CD4-positive, alpha-beta T cell treated with Interleukin-6 at 100 ng/mL for 8 hours (primary cell): ENCODE results near the gene SLC34A3.

ENCODE experiments used
- DNase-seq: peaks from one replicate; pipeline ENCODE4 v3.0.0-alpha.2; 2020; ENCODE audit warnings: mixed read lengths, low spot score

Gene SLC34A3

DNA sequence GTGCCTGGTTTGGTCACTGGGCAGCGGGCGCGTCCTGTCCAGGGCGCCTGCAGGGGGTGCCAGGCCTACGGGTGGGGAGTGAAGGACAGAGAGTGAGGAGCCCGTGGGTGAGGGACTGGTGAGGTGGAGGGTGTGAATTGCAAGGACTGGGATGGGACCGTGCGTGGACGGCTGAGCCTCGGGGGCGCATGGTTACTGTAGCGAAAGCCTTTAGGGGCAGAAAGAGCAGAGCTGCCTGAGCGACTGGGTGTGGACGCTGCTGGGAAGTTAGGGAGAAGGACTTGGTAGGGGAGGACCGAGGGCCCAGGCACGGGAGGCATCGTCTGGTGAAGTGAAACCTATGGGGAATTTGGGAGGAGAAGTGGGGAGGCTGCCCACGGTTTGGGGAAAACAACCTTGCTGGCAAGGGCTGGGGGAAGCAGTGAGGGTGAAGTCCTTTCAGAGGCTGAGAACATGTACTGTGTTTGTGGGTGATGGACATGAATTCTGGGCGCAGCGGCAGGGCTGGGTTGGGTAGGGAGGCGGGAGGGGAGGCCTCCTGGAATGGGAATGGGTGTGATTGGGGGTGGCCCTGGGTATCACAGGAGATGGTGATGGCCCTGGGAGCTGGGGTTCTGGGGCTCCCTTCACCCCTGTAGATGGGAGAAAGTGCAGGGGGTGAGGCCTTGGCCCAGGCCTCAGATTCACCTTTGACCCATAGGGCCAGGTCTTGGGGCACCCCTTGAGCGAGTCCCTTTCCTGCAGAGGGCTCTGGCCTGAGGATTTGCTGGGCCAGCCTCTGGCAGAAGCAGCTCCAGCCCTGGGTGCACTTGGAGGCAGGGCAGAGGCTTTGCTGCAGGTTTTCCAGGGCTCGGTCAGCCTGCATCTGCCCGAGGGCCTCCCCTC, 45.1 kb downstream of the SLC34A3 start:
- DNase-seq = no peak

DNA sequence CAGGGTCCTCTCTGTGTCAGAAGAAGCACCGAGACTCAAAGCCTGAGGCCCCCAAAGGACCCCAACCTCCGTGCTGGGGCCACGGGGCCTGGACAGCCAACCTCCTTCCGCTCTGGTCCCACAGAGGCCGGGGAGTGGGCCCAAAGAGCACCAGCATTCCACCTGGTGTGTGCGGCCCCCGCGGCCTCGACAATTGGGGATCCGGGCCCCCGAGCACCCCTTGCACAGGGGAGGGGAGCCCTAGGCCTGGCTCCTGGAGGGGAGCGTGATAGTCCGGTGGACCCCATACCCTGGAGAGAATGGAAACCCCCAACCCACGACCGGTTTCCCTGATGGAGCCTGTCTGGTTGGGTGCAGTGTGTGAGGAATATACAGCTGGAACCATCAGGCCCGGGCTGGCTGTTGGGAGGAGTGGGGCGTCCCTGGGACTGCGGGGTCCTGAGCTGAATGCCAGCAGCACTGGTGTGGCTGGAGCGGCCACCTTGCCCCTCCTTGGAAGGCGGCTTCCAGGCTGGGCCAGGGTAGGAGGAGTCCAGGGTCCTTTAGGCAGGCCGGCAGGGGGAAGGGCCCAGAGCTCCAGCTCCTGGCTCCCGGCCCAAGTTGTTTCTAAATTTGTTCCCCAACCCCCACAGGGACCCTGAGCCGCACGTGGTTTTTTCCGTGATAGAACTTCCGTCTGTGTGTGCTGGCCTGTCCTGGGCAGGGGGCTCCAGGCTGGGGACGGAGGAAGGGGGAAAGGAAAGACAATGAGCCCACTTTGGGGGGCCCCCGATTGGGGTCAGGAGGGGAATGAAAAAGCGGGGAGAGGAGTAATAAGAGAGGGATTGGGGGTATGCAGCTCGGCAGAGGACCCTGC, 46.0 kb downstream of the SLC34A3 start:
- DNase-seq = no peak

DNA sequence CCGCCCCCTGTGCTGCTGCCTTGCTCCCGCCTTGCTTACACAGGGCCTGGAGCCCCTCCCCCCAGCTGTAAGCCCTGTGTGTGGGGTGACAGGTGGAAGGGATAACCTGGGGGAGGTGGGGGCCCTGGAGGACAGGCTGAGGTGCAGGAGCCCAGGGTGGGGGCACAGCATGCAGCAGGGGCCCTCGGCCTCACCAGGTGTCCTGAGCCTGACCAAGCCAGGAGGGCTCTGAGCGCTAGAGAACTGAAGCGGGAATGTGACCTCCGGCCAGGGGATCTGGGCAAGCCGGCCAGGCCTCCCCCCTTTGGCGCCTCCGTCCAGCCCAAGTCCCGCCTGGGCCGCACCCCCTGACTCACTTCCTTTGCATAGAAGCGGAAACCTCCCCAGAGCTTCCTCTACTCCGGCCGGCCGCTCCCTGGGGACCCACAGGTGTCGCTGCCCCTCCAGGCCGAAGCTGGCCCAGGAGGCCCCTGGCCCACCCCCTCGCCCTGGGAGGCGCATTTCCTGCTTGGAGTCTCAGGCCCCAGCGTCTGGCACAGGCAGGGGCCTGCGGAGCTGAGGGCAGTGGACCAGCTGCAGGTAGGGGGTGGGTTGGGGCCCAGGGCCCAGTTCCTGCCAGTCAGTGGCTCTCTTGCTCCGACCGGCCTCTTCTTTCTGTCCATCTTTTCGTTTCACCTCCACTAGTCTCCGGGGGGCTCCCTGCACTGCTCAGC, 46.8 kb downstream of the SLC34A3 start, which contains the start of gene TOR4A:
TSS of gene TOR4A (plus strand) at position 398 of the 713 bp plus-strand sequence. CDS start 964 bp downstream, outside the sequence.
- DNase-seq = peak; percentile 33

DNA sequence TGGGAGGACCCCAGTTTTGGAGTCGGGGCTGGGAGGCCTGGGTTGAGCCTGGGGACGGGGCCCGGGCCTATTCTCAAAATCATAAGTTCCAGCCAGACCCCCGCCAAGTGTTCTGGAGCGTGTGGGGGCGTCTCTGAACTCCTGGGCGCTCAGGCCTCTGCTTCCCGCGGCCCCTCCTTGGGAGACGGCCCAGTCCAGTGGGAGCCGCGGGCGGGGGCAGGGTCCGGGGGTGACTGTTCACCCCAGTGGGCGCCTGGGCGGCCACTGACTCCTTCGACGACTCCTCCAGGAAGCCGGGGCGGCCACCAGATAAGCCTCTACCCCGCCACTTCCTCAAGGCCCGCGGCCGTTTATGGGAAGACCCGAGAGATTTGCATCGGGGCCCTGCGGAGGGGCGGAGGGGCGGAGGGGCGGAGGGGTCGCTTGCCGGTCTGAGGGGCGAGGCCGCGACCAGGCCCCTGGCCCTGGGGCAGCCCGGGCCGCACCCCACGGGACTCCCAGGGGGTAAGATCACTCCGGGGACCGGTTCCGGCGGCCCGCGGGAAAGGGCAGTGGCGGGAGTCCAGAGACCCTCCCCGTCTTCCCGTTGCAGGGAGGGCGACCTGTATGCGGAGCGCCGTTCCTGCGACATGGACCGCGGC, 47.5 kb downstream of the SLC34A3 start:
- DNase-seq = no peak

DNA sequence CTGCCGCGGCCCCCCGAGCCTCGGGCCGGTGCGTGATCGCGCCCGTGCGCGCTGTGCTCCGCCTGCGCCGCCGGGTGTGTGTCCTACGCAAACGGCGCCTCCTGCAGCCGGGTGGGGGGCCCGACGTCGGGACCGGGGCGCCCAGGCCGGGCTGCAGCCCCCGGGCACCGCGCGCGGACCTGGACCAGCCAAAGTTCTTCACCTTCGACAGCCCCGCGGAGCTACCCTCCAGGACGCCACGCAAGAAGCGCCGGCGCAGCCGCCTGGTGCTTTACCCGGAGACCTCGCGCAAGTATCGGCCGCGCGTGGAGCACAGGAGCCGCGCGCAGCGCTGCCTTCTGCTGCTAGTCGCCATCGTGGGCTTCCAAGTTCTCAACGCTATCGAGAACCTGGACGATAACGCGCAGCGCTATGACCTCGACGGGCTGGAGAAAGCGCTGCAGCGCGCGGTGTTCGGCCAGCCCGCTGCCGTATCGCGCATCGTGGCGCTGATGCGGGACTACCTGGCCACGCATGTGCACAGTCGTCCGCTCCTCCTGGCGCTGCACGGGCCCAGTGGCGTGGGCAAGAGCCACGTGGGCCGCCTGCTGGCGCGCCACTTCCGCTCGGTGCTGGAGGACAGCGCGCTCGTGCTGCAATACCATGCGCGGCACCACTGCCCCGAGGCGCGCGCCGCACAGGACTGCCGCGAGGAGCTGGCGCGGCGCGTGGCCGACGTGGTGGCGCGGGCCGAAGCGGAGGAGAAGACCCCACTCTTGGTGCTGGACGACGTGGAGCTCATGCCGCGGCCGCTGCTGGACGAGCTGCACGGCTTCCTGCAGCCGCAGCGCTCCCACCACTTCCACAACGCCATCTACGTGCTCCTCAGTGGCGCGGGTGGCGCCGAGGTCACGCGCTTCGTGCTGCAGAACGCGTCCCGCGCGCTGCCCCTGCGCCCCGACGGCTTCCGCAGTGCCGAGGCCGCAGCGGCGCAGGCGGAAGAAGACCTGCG, 48.3 kb downstream of the SLC34A3 start:
- no peak for DNase-seq

DNA sequence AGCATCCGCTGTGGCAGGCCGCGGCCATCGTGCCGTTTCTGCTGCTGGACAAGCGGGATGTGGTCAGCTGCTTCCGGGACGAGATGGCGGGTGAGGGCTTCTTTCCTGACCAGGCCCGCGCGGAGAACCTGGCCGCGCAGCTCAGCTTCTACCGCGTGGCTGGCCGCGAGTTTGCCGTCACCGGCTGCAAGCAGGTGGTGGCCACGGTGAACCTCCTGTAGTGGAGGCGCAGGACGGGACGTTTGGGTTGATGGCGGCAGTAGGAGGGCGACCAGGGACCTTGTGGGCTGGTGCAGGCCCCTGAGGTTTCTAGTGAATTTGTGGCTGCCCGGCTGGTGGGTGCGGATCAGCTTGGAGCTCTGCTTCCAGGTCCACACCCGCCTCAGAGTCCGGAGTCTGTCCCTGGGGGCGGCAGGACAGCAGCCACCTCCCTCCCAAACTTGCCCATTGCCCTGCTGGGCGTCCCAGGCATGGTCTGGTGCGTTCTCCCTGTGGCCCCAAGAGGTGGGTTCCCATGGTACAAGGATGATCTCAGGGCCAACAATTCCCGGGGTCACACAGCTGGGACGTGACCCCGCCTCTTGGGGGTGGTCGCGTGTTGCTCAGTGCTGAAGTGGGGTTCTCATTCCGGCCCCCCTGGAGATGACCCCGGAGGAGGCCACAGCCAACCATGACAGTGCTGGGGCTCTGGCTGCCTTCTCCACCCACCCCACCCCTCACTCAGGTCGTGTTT, 49.2 kb downstream of the SLC34A3 start:
- no peak for DNase-seq

DNA sequence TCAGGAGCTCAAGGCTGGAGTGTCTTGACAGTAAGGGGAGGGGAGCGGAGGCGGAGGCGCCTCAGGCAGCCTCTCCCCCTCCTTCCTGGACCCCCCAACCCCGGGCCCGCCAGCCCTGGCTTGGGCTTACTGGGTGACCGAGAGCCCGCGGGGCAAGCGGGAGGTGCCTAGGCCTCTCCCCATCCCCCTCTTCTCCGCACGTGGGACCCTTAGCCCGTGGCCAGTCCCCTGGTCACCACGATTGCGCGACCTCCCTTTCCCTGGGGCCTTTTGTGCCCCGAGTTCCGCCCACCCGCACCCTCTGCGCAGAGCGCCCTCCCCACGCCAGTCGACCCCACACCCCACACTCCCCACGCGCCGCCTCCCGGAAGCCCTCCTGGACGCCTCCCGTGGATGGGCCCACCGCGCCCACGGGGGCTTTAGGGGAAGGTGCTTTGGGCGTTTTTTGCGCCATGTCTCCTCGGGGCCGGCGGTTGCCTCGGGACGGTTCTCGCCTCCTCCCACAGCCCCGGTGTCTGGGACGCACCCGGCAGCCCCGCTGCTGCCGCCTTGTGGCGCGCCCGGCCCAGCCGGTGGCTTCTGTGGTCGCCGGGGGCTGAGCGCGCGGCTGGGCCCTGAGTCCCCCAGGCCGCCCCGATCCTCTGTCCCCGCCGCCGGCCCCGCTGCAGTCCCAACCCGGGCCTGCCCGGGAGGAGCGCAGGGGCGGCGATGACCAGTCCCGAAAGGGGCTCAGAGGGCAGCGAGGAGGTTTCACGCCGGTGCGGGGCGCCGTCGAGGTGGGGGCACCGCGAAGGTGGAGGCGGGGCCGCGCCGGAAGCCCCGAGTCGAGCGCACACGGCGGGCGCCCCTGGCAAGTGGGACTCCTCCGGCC, 50.0 kb downstream of the SLC34A3 start:
- DNase-seq = no peak

DNA sequence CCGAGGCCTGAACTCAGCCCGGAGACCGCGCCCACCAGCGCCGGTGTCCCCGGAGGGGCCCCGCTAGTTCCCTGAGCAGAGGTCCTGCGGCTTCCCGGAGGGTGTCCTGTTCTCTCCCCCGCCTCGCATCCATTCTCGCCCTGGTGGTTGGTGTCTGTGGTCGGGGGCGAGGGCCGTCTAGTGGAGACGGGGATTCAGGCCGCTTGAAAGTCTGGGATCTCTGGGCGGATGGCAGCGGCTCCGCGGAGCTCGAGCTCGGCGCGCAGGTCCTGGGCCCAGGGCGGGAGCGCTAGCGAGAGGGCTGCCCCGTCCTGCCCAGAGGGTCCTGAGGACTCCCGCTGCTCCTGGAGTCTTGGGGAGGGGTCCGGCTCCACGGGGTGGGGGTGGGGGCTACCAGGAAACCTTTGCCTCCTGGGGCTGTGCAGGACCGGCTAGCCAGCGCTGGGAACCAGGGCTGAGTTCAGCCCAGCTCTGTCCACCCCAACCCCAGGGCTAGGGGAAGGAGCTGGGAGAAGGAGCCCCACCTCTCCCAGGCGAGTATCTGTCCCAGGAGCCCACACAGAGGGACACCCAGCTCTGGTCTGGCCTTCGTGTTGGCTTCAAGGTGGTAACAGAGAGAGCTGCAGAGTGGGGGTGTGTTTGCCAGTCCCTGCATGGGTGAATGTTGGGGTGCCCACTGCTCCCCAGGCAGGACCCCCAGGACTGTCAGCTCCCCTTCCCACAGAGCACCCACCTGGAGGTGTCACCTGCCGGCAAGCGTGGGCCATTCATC, 50.8 kb downstream of the SLC34A3 start:
- no peak for DNase-seq
